NCI-H2227 (cell line): Measurements from ENCODE around the gene NRCAM.

Source experiments
- DNase-seq: peaks from one replicate; lab custom pipeline; 2025; ENCODE audit not compliant: unreplicated experiment; lab: John Stamatoyannopoulos, UW

The NRCAM gene

GRCh38 chr7:108460964-108461363 lies 4.7 kb upstream of the NRCAM start:
- no peak for DNase-seq

- peak; percentile 48 for DNase-seq
Measured at GRCh38 chr7:108459922-108460551, 3.8 kb upstream of the NRCAM start.

- DNase-seq = no peak
Measured at GRCh38 chr7:108457871-108458270, 1.6 kb upstream of the NRCAM start.

GRCh38 chr7:108456845-108457540 lies 757 bp upstream of the NRCAM start:
- DNase-seq = peak; percentile 28

GRCh38 chr7:108455551-108455997 lies 662 bp downstream of the NRCAM start:
- peak; percentile 66 for DNase-seq

- peak; percentile 76 for DNase-seq
Measured at GRCh38 chr7:108454674-108455550, 1.3 kb downstream of the NRCAM start.

- no peak for DNase-seq
Measured at GRCh38 chr7:108454317-108454673, 1.9 kb downstream of the NRCAM start.

GRCh38 chr7:108453320-108453719 lies 2.9 kb downstream of the NRCAM start:
- DNase-seq = no peak

- DNase-seq = peak; percentile 30
Measured at GRCh38 chr7:108452707-108453106, 3.5 kb downstream of the NRCAM start.

GRCh38 chr7:108451296-108451848 lies 4.9 kb downstream of the NRCAM start:
- no peak for DNase-seq

GRCh38 chr7:108450160-108450559 lies 6.1 kb downstream of the NRCAM start:
- DNase-seq = no peak

- no peak for DNase-seq
Measured at GRCh38 chr7:108449521-108449920, 6.7 kb downstream of the NRCAM start.

- peak; percentile 66 for DNase-seq
Measured at GRCh38 chr7:108448584-108449505, 7.4 kb downstream of the NRCAM start.

- peak; percentile 42 for DNase-seq
Measured at GRCh38 chr7:108442039-108442568, 14.1 kb downstream of the NRCAM start.

GRCh38 chr7:108441392-108441955 lies 14.8 kb downstream of the NRCAM start:
- no peak for DNase-seq

- no peak for DNase-seq
Measured at GRCh38 chr7:108440613-108441012, 15.6 kb downstream of the NRCAM start.

- no peak for DNase-seq
Measured at GRCh38 chr7:108436906-108437305, 19.3 kb downstream of the NRCAM start.

GRCh38 chr7:108434010-108434409 lies 22.2 kb downstream of the NRCAM start:
- peak; percentile 26 for DNase-seq

- no peak for DNase-seq
Measured at GRCh38 chr7:108431099-108431498, 25.1 kb downstream of the NRCAM start.

- DNase-seq = no peak
Measured at GRCh38 chr7:108430664-108431063, 25.6 kb downstream of the NRCAM start.
